HepG2 (cell line): ENCODE data around the gene DNAAF3. TPM values are rescaled to one million over a fixed set of nuclear protein-coding genes. Genes with fewer than 3 reads are reported as not detected.
A peak's percentile ranks its signal among the peaks of the same experiment; 100 is the strongest.

Source experiments
- ARID2 ChIP-seq: sonication (generic); formaldehyde crosslinking; IDR thresholded peaks from 2 replicates; pipeline ENCODE4 v1.8.1; 2022; ENCODE audit warnings: mild to moderate bottlenecking, missing genetic modification reagents, borderline replicate concordance
- ETS1 ChIP-seq: sonication (generic); formaldehyde crosslinking; IDR thresholded peaks from 2 replicates; pipeline ENCODE4 v1.4.0; 2020; ENCODE audit warnings: missing genetic modification reagents
- GPN1 ChIP-seq: sonication (generic); formaldehyde crosslinking; IDR thresholded peaks from 2 replicates; pipeline ENCODE4 v1.5.1; 2020; ENCODE audit warnings: missing genetic modification reagents, borderline replicate concordance
- HHEX ChIP-seq: IDR thresholded peaks from 2 replicates; pipeline ENCODE4 v1.6.1; 2016; ENCODE audit warnings: control low read depth
- HNF4A ChIP-seq: sonication (generic); formaldehyde crosslinking; IDR thresholded peaks from 2 replicates; pipeline ENCODE4 v1.4.0; 2020; ENCODE audit warnings: missing genetic modification reagents
- MLLT10 ChIP-seq: sonication (generic); formaldehyde crosslinking; IDR thresholded peaks from 2 replicates; pipeline ENCODE4 v1.4.0; 2020; ENCODE audit warnings: missing genetic modification reagents
- NFE2 ChIP-seq: sonication (generic); formaldehyde crosslinking; IDR thresholded peaks from 2 replicates; pipeline ENCODE4 v1.4.0; 2020; ENCODE audit warnings: missing genetic modification reagents
- NFIC ChIP-seq: IDR thresholded peaks from 2 replicates; pipeline ENCODE4 v1.6.1; 2012; ENCODE audit warnings: mild to moderate bottlenecking, low read length, inconsistent platforms
- NONO ChIP-seq, 2 experiments: fragments of 450-650 bp in 1 of 2; sonication (generic) in 1 of 2; formaldehyde crosslinking in 1 of 2; IDR thresholded peaks in 1 of 2; conservative IDR thresholded peaks in 1 of 2; 2 replicates each; pipeline versions ENCODE4 v1.6.1 to v1.8.0; 2017 to 2022; ENCODE audit warnings: mild to moderate bottlenecking in 1 of 2, missing genetic modification reagents in 1 of 2, moderate library complexity in 1 of 2
- RARA ChIP-seq: IDR thresholded peaks from 2 replicates; pipeline ENCODE4 v1.6.1; 2016; ENCODE audit warnings: missing genetic modification reagents, missing compliant biosample characterization
- SRSF4 ChIP-seq: fragments of 200-400 bp; formaldehyde crosslinking; IDR thresholded peaks from one replicate; pipeline ENCODE4 v1.6.1; 2018; ENCODE audit warnings: mild to moderate bottlenecking, low read depth, low read length, moderate library complexity; ENCODE audit not compliant: poor library complexity, severe bottlenecking
- TFAP4 ChIP-seq: sonication (generic); IDR thresholded peaks from 2 replicates; pipeline ENCODE4 v1.6.1; 2016; ENCODE audit warnings: low read depth, borderline replicate concordance
- YEATS2 ChIP-seq: sonication (generic); formaldehyde crosslinking; IDR thresholded peaks from 2 replicates; pipeline ENCODE4 v1.4.0; 2020; ENCODE audit warnings: missing genetic modification reagents, borderline replicate concordance
- ZFP37 ChIP-seq: sonication (generic); formaldehyde crosslinking; IDR thresholded peaks from 2 replicates; pipeline ENCODE4 v1.4.0; 2020; ENCODE audit warnings: missing genetic modification reagents, borderline replicate concordance
- ZNF124 ChIP-seq: sonication (generic); formaldehyde crosslinking; IDR thresholded peaks from 2 replicates; pipeline ENCODE4 v1.4.0; 2020; ENCODE audit warnings: missing genetic modification reagents
- ZNF639 ChIP-seq: conservative IDR thresholded peaks from 2 replicates; pipeline ENCODE4 v1.6.1; 2018; ENCODE audit warnings: missing genetic modification reagents
- ZNF670 ChIP-seq: sonication (generic); formaldehyde crosslinking; IDR thresholded peaks from 2 replicates; pipeline ENCODE4 v1.8.0; 2022; ENCODE audit warnings: mild to moderate bottlenecking, missing genetic modification reagents, borderline replicate concordance
- ZSCAN22 ChIP-seq: sonication (generic); formaldehyde crosslinking; IDR thresholded peaks from 2 replicates; pipeline ENCODE4 v1.4.0; 2020; ENCODE audit warnings: mild to moderate bottlenecking, missing genetic modification reagents
- polyA plus RNA-seq, 8 experiments: library from polyadenylated mRNA; depleted of rRNA in 3 of 8; stranded (reverse) in 7 of 8; unstranded in 1 of 8; fragments of >200 nt; fragmentation: Illumina TruSeq in 4 of 8; extraction: Trizol in 4 of 8; gene quantifications; 2 replicates each; pipeline versions ENCODE4 v1.2.1 to v1.2.3, GENCODE V29; 2011 to 2016; ENCODE audit warnings: low read depth in 4 of 8, missing spikeins in 1 of 8, mixed read lengths in 1 of 8; ENCODE audit not compliant: insufficient read depth in 1 of 8
- total RNA-seq, 5 experiments: library from RNA; depleted of rRNA; stranded (reverse); fragments of >200 nt; fragmentation: Illumina TruSeq; extraction: Trizol; gene quantifications; 2 replicates each; pipeline ENCODE4 v1.2.3, GENCODE V29; 2016; ENCODE audit warnings: low read depth in 1 of 5
- TF ChIP-seq, protein P1 (sequence below): sonication (generic); formaldehyde crosslinking; IDR thresholded peaks from 2 replicates; pipeline ENCODE4 v1.9.0; 2021; ENCODE audit warnings: missing genetic modification reagents, mild to moderate bottlenecking, borderline replicate concordance
- TF ChIP-seq, protein P2 (sequence below): fragments of 450-650 bp; IDR thresholded peaks from 2 replicates; pipeline ENCODE4 v1.6.1; 2016
- TF ChIP-seq, protein P3 (sequence below): sonication (generic); formaldehyde crosslinking; IDR thresholded peaks from 2 replicates; pipeline ENCODE4 v1.5.0; 2020; ENCODE audit warnings: mild to moderate bottlenecking, missing genetic modification reagents

The DNAAF3 gene
- total and polyA plus RNA-seq, 2 of the 13 experiments (the other 11 are each of a cell fraction or from before 2014, with no cell fraction given): 0.30 to 0.40 TPM

DNA sequence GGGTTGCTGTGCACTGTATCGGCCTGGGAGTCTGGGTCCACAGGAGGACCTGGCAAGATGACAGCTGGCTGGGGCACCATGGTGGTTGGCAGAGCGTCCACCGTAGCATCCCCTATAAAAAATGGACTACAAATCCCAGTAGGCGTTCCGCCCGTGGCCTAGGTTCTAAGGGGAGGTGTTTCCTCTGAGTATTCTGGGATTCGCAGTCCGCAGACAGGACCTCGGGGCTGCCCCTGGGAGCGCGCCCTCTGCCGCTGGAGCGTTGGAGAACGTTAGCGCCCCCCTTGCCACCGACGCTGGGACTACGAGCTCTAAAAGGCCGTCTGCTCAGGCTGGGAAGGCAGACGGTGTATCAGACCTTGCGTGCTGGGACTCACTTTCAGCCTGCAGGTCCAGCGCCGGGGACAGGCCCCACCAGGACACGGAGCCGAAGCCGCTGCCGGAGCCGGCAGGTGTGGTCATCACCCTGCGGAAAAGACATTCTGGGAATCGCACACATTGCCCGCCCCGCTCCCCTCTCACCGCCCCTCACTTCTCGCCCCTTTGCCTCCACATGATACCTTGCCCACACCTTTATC lies 372 bp downstream of the DNAAF3 start (continued):
- TF ChIP-seq YEATS2 (CRISPR knock-in tag) (no peak), HHEX (CRISPR knock-in tag) (0 out of 2 replicates have a peak, but pooled peaks have one; percentile 10), MLLT10 (CRISPR knock-in tag) (no peak), ARID2 (CRISPR knock-in tag) (no peak), ETS1 (CRISPR knock-in tag) (no peak), ZSCAN22 (CRISPR knock-in tag) (no peak), HNF4A (no peak), GPN1 (CRISPR knock-in tag) (no peak), ZNF670 (CRISPR knock-in tag) (no peak), NFE2 (CRISPR knock-in tag) (no peak), ZNF639 (no peak), ZNF124 (no peak; the same call in 1 of the 2 replicates), RARA (CRISPR knock-in tag) (no peak), NONO (IDR thresholded peaks at IDR 0.05) (no peak), NONO (CRISPR knock-in tag; conservative IDR thresholded peaks at IDR 0.05) (peak; percentile 69; the same call in 1 of the 2 replicates), SRSF4 (no peak), ZFP37 (CRISPR knock-in tag) (no peak), NFIC (no peak), TFAP4 (no peak)
- TF ChIP-seq, protein P1, sequence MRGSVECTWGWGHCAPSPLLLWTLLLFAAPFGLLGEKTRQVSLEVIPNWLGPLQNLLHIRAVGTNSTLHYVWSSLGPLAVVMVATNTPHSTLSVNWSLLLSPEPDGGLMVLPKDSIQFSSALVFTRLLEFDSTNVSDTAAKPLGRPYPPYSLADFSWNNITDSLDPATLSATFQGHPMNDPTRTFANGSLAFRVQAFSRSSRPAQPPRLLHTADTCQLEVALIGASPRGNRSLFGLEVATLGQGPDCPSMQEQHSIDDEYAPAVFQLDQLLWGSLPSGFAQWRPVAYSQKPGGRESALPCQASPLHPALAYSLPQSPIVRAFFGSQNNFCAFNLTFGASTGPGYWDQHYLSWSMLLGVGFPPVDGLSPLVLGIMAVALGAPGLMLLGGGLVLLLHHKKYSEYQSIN (CRISPR knock-in tag): no peak
- TF ChIP-seq, protein P2, sequence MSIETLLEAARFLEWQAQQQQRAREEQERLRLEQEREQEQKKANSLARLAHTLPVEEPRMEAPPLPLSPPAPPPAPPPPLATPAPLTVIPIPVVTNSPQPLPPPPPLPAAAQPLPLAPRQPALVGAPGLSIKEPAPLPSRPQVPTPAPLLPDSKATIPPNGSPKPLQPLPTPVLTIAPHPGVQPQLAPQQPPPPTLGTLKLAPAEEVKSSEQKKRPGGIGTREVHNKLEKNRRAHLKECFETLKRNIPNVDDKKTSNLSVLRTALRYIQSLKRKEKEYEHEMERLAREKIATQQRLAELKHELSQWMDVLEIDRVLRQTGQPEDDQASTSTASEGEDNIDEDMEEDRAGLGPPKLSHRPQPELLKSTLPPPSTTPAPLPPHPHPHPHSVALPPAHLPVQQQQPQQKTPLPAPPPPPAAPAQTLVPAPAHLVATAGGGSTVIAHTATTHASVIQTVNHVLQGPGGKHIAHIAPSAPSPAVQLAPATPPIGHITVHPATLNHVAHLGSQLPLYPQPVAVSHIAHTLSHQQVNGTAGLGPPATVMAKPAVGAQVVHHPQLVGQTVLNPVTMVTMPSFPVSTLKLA: no peak
- TF ChIP-seq, protein P3, sequence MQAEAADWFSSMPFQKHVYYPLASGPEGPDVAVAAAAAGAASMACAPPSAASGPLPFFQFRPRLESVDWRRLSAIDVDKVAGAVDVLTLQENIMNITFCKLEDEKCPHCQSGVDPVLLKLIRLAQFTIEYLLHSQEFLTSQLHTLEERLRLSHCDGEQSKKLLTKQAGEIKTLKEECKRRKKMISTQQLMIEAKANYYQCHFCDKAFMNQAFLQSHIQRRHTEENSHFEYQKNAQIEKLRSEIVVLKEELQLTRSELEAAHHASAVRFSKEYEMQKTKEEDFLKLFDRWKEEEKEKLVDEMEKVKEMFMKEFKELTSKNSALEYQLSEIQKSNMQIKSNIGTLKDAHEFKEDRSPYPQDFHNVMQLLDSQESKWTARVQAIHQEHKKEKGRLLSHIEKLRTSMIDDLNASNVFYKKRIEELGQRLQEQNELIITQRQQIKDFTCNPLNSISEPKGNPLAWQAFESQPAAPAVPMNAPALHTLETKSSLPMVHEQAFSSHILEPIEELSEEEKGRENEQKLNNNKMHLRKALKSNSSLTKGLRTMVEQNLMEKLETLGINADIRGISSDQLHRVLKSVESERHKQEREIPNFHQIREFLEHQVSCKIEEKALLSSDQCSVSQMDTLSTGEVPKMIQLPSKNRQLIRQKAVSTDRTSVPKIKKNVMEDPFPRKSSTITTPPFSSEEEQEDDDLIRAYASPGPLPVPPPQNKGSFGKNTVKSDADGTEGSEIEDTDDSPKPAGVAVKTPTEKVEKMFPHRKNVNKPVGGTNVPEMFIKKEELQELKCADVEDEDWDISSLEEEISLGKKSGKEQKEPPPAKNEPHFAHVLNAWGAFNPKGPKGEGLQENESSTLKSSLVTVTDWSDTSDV (CRISPR knock-in tag): peak; percentile 61; the same call in 1 of the 2 replicates
